HG03442 (cell line): ENCODE results near the gene AFP.

Experiments
- ATAC-seq: cut with Tn5 transposase; IDR thresholded peaks from one replicate; pipeline ENCODE4 v1.9.1; 2021; ENCODE audit warnings: mild to moderate bottlenecking, moderate library complexity; ENCODE audit not compliant: unreplicated experiment

AFP gene

GRCh38 chr4:73436674-73437557 lies 895 bp downstream of the AFP start:
- ATAC-seq, result no peak

DNA sequence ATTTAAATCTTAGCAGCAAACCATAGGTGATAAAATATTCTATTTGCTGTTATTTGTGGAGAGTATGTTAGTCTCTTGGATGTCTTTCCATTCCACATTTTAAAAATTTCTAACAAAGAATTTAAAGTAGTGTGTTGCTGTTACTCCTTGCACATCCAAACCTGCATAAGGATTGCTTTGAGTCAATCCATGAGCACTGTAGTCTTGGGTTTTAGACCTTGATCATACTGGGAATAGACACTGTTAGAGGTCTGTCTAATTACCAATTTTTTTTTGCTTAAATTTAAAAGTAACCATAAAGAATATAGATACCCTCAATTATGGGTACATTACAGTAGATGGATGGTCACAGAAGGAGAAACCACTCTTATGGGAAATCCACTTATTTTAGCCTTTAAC lies 1.5 kb downstream of the AFP start:
- no peak for ATAC-seq

DNA sequence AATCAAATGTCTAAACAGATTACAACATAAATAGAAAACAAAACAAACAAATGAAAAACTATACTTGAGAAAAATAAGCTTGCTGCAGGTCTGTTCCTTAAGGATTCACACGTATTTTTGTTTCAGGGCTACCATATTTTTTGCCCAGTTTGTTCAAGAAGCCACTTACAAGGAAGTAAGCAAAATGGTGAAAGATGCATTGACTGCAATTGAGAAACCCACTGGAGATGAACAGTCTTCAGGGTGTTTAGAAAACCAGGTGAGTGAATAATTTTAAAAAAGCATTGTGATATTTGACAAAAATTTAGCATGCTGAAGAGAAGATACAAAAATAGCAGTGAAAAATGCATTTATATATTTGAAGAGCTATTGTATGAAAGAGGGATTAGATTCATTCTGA lies 2.0 kb downstream of the AFP start:
- ATAC-seq, result no peak

DNA sequence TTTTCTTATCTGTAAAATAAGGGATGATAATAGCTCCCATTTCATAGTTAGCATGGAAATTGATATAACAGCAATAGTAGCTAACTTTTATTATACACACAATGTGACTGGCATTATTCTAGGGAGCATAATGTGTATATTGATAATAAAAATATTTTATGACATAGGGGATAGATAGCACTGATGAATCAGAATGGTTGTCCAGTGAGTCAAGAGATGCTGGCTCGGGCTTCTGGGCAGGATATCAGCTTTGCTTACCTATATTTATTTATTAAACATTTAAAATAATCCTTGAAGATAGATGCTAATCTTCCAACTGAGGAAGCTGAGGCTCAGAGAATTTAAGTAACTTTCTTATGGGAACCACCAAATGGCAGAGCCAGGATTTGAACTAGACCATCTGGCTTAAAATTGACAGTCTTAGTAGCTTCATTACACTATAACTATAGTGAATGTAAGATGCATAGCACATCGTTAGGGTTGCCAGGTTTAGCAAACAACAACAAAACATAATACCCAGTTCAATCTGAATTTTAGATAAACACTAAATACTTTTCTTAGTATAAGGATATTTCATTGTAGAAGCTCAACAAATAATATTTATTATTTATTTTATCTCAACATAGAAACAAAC lies 2.7 kb downstream of the AFP start:
- no peak for ATAC-seq

- no peak for ATAC-seq
Observed at GRCh38 chr4:73439445-73439844, 3.4 kb downstream of the AFP start.

DNA sequence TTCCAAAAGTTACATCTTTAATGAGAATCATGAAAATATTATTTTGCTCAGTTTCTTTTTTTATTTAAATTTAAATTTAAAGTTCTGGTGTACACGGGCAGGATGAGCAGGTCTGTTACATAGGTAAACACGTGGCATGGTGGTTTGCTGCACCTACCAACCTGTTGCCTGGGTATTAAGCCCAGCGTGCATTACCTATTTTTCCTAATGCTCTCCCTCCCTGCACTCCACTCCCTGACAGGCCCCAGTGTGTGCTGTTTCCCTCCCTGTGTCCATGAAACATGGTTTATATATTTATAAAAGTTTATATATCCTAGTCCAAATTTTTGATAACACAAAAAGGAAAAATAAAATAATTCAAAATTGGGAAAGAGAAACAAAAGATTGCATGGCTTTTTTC lies 4.0 kb downstream of the AFP start:
- ATAC-seq, result no peak

DNA sequence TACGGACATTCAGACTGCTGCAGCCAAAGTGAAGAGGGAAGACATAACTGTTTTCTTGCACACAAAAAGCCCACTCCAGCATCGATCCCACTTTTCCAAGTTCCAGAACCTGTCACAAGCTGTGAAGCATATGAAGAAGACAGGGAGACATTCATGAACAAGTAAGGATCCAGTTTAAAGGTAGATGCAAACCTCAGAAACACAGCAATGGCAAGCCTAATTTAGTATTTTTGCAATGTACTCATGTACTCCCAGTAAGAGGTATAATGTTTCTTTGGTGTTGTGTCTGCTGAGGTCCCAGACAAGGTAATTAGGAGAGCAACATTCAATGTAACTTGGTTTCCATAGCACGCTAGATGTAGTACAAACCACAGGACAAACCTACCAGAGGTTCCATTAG lies 4.6 kb downstream of the AFP start:
- ATAC-seq, result no peak

- ATAC-seq, result no peak
Observed at GRCh38 chr4:73442275-73442674, 6.3 kb downstream of the AFP start.

DNA sequence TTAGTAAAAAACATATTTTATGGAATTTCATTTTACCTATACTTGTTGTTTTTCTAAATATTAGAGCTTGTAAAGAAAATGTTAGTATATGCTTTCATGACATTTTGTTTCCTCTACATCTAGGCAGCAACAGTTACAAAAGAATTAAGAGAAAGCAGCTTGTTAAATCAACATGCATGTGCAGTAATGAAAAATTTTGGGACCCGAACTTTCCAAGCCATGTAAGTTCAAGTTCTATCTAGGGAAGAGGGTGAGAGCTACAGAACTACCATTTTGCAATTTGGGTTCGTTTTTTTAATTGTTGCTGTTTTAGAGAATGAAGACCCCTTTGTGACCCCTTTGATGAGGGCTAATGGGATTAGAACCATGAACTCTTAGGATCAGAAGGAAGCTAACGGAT lies 7.2 kb downstream of the AFP start:
- no peak for ATAC-seq

- no peak for ATAC-seq
Observed at GRCh38 chr4:73445383-73446335, 9.6 kb downstream of the AFP start.

DNA sequence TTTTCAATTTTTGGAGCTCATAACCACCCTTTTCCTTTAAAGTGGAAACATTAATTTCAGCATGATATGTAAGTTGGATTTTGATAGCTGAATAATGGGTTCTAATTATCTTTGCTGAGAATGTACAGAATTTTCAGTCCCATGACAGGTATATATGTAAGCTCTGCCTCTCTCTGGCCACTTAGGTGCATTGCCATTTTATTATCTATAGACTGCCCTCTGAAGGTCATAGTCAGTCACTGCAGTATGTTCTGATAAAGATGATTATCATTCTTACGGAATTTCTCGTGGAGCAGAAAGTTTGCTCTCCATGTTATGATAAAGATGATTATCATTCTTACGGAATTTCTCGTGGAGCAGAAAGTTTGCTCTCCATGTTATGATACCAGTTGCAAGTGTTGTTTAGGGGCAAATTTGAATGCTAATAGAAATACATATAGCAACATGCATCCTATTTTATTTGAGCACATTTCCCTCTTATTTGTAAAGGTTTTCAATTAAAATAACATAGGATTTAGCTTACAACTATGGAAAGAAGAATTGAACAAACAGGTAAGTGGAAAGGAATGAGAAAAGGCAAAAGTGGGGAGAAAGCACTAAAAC lies 10.4 kb downstream of the AFP start:
- peak; percentile 100 for ATAC-seq

GRCh38 chr4:73447671-73448070 lies 11.7 kb downstream of the AFP start:
- ATAC-seq, result no peak

DNA sequence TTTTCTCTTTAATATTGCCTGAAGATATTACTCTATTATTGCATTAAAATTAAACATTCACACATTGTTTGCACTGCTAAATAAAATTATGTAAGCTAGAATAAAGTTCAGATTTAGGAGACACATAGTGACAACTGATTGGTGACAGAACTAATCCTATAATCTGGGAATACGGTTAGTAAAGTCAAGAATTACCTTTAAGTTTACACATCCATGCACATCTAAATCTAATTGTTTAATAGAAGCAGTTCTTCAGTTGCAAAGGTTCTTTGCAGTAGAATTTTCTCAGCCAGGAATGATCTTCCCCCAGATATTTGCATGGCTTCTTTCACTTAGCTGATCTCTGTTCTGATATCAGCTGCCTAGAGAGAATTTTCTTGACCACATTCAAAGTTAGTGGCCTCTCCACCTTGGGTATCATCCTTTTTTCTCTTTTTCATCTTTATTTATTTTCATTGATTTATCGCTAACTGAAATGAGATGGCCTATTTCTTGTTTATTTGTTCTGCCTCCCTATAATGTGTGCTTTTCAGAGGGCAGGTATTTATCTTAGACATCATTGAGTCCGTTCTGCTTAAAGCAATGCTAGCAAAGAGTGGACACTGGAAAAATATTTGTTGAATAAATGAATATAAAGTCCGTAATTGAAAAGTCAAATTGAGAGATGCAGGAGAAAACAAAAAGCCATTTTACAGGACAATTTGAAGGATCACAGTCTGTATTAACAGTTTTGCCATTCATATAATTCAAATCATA lies 12.6 kb downstream of the AFP start:
- ATAC-seq, result no peak

- ATAC-seq, result no peak
Observed at GRCh38 chr4:73450398-73451004, 14.5 kb downstream of the AFP start.

DNA sequence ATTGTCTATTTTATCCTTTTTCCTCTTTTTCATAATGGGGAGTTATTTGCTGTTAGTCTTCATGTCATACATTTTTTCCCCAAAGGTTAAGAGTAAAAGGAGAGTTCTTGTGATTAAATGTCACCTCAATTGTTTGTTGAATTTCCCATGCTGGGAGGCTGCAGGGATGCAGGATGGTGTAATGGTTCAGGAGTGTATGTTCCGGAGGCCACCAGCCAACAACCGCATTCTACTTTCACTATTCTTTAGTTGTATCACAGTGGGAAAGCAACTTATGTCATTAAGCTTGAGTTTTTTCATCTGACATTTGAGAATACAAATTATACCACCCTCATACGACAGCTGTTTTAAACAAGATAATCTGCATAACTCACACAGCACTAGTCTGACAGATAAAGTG lies 15.4 kb downstream of the AFP start:
- no peak for ATAC-seq

GRCh38 chr4:73451981-73452747 lies 16.1 kb downstream of the AFP start:
- no peak for ATAC-seq

GRCh38 chr4:73452953-73453700 lies 17.1 kb downstream of the AFP start:
- no peak for ATAC-seq

GRCh38 chr4:73453701-73454005 lies 17.6 kb downstream of the AFP start:
- no peak for ATAC-seq

- no peak for ATAC-seq
Observed at GRCh38 chr4:73454920-73455319, 18.9 kb downstream of the AFP start.
